GM19324 (cell line): ENCODE data around the gene RAD23B.

ENCODE experiments used
- ATAC-seq: cut with Tn5 transposase; IDR thresholded peaks from one replicate; pipeline ENCODE4 v1.9.1; 2021; ENCODE audit warnings: mild to moderate bottlenecking, moderate library complexity; ENCODE audit not compliant: unreplicated experiment, low FRiP score

RAD23B gene

DNA sequence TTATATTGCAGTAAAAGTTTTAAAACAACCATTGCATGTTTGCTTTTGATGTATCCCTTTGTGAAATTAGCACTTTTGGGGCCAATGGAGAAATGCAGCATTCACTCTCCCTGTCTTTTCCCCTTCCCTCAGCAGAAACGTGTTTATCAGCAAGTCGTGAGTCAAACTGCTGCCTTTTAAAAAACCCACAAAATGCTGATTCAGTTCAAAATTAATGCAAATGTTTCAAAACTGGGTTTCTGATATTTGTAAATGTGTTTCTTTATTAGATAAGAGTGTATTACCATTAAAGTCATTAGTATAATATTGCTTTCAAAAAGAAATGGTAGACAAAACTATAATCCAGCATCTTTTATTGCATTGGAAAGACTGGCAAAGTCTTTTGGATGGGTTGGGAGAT, 47.3 kb downstream of the RAD23B start:
- ATAC-seq = no peak

DNA sequence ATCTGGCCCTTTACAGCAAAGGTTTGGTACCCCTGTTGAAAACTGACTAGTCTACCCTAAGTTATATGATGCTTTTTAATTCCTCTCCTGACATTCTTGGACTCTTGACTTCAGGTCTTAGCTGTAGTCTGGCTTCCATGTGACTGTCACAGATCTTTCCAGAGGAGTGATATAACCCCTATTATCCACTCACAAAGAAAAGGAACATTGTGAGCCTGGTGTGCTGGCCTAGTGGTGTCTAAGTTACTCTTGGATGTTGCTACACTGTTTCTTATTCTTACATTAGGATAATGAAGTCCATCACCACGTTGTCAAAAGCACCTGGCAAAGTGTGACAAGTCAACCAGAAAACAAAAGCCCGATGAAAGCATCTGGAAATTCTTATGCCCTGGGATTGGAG, 49.8 kb downstream of the RAD23B start:
- no peak for ATAC-seq

DNA sequence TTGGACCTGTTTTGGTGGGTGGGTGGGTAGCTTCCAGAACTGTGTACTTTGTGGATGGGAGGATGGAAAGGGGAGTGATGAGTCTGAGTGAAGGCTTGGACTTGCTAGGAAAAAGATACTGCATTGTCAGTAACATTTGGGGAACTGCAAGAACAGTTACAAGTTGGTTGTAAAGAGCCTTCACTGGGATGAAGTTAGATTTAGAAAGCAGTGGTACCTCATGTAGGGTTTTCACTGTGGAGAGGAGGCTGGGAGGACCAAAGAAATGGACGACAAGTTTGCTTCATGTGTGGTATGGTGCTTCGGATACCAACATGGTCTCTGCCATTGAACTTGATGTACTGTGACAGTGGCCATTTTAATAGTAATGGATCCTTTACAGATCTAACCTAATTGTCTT, 50.3 kb downstream of the RAD23B start:
- no peak for ATAC-seq

DNA sequence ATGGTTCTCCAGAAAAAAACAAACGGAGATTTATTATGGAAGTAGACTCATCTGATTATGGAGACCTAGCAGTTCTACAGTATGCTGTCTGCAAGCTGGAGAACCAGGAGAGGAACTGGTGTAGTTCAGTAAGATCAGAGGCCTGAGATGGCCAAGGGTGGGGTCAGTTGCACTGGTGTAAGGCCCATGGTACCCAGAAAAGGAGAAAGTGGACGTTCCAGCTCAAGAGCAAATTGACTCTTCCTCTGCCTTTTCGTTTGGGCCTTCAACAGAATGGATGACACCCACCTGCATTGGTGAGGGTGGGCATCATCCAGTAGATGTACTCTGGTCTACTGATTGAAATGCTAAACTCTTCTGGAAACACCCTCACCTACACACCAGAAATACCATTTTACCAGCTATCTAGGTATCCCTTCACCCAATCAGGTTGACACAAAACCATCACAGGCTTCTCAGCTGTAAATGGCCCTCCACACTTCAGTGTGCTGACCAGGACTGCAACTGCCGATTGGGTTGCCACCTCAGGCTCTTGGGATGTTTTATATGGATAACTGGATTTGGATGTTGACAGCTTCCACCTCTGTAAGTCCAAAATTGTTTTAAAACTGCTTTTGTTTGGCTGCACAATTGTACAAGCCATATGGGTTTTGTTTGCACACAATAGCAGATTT, 51.2 kb downstream of the RAD23B start:
- no peak for ATAC-seq

DNA sequence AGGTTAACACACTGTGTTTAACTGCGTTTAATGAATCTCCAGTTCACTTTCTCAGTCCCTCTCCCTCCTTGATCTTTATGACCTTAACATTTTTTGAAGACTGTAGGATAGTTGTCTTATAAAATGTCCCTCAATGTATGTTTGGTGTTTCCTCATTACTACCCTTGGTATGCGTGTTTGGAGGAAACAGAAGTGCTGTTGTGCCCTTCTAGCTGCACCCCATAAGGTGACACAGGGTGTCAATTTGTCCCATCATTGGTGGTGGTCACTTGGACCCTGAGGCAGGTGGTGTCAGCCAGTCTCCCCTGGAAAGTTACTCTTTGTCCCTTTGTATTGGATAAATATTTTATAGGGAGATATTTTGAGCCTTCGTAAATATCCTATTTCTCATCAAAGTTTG, 52.3 kb downstream of the RAD23B start:
- ATAC-seq = no peak

DNA sequence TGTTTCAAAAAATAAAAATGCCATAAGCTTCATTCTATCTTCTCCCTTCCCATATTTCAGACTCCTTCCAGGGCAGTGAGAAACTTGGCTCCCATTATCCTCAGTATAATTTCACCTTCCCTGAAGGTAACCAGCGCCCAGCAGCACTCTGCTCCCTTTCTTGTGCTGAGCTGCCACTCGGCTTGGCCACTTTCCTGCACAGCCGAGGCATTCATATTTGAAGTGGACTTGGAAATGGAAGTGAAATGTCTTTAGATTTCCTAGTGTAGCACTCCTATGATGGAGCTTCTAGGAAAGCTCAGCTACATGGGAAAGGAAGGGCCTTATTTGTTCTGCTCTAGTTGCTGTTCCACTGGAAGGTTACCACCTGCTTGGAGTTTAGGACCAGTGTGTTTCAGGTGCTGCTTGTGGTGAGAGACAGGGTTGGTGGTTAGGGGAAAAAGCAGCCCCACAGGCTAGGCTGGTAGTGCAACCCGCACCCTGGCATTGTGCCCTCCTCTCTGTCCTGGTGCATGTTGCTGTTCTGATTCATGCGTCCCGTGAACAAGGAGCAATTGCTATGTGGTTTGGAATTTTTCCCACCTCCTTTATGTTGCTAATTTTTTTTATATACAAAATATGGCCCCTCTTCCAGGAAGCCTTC, 53.8 kb downstream of the RAD23B start:
- ATAC-seq = no peak

DNA sequence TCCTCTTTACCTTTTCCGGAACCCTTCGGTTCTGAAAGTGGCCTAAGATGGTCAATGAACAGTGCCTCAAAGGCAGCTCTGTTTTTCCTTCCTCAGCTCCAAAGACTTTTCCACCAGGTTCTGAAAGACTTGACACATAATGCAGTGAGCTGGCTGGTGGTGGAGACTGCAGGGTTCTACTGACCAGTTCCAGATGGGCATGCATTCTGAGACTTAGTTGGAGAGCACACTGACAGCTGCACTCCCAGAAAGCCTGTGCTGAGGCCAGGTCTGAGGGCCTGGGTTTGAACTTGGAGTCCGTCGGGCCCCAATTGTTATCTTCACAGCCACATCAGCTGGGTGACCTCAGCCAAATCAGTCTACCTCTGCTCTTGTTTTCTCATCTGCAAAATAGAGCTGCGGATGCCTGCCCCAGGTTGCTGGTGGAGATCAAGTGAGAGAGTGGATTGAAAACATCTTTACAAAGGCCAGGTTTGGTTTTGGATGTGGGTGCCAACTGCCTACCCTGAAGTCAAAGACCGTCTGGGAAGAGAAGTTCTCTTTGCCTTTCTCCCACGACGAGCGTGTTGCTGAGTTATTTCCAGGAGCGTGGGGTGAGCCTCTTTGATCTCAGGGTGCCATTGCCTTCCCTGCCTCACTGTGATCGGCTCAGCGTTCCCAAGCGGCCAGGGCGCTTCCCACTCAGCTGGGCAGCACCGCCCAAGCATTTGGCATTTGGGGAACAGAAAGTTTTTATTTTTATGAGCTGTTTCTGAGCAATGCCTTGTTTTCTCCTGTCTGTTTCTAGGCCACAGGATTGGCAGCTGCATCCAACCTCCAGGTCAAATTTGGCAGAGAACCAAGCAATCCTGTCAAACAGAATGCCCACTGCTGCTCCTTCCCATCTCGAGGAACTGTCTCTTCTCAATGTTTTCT, 54.9 kb downstream of the RAD23B start:
- no peak for ATAC-seq

DNA sequence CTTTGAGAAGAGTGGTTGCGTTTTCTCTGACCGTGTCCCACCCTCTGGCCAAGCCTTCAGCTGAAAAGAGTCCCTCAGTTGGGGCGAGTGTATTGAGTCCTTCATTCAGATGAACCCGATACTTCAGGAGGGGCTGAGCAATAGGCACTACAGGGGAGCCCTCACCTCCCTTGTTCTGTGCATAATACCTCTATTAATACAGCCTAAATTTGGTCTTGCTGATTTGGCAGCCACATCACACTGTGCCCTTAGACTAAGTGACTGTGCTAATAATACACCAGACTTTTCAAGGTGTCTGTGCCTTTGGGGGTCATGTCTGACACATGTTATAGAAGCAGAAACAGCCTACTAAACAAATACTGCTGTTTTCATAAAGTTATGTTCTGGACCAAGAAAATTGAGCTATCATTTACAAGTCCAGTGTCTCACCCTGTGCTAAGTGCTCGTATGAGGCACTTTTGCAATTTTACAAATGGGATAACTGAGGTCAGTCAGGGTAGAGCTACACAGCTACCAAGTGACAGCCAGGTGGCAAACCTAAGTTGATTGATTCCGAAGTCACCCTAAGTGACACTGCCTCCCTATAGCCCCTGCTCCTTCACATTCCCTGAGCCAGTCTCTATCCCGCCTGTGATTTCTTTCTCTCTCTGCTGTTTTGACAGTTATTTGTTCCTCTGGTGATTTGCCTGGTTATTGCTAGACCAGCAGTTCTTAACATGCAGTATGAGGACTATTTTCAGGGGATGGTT, 56.0 kb downstream of the RAD23B start:
- ATAC-seq = no peak

DNA sequence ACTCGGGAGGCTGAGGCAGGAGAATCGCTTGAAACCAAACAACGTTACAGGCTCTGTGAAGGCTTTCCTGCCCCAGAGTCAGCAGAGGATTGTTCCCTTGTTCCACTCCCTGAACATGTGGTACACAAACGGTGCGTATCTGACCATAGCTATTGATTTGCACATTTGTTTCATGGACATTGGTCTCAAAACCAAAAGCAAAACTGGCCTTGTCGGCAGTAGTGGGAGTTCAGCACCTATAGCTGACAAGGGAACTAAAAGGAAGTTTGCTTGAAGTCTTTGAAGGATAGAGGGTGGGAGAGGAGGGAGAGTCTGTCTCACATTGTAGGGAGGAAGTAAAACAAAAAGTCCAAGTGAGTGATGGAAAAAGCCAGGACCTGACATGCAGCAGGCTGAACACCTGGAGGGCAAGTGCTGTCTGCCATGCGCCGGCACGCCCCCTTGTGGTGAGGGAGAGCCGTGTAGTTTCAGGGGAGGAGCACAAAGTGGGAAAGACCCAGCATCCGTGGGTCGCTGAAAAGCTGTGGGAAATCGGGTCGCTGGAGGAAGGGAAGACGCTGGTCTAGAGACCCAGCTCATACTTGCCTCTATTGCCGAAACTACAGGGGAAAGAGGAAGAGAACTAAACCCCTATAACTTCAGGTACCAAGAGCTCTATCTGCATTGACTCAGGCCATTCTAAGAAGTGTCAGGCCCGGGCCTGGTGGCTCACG, 58.0 kb downstream of the RAD23B start:
- peak; percentile 79 for ATAC-seq

DNA sequence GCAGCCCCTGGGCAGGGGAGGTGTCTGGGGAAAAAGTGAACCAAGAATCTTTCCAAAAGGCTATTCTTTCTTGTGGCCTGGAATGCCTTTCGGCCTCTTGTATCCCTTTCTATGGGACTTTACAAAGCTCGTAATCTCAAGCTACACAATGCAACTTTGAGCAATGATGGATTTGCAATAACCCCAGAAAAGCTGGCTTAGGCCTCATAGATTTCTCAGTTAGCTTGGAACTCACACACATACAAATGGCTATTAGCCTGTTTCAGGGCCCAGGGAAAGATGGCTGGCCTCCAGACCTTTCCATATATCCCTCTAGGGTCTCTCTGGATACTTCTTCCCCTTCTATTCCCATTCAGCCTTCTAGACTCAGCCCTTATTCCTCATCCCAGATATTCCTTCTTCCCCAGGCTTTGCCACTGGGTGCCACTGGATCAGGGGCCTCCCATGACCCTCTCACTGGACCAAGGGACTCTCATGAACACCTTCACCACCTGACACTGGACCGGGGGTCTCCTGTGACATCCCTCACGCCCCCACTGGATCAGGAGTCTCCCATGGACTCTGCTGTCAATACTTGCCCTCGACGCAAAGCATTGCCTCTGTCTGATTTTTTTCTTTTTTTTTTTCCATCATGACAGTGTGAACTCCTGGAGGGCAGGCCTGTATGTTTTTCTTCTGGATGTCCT, 59.5 kb downstream of the RAD23B start:
- ATAC-seq = no peak

DNA sequence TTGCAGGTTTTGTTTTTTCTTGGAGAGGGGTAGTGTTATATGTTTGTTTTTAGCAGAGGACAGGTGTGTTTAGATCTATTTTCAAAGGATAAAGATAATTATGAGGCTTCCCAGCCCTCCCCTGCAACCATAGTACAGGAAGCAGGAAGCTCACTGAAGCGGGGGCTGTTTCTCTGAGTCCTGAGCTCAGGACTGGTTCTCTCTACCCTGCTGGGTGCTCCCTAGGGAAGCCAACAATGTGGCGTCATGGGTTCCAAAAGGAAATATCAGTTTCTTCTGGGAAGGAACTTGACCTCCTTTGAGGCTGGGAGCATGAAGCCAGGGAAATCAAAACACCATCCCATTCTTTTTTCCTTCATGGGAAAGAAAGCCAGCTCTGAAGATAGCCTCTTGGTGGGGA, 62.2 kb downstream of the RAD23B start:
- no peak for ATAC-seq

DNA sequence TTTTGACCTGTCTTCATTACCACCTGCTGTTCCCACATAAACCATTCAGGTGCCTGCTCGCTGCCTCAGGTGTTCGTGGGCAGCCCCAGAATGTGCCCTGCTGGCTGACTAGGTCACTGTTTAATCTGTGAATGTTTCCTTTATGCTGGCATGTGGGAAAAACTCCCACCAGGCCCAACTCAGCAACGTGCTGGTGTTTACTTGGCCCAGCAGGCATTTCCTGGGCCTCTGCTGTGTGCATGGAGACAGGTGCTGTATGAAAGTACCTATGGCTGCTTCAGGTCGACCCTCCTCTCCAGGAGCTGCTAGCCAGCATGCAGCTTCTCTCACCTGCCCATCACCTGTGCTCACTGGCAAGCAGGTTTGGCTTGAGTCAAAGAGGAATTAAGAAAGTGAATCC, 65.8 kb downstream of the RAD23B start:
- ATAC-seq = no peak

DNA sequence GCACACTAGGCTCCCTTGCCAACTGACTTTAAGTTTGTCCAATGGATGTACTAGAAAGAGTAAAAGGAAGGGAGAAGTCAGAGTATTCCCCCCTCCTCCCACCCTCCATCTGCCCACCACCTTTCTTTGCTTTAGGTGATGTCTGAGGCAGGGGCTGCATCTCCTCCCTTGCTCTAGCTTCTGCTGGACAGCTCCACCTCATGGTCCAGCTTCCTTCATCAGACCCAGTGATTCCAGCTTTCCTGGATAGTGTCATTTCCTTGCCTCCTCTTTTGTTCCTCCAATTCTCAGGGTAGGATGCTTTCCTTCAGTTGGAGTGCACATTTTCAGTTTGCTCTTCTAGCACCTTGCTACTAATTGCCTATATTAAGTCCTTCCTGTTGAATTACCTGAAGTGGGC, 67.4 kb downstream of the RAD23B start:
- no peak for ATAC-seq

DNA sequence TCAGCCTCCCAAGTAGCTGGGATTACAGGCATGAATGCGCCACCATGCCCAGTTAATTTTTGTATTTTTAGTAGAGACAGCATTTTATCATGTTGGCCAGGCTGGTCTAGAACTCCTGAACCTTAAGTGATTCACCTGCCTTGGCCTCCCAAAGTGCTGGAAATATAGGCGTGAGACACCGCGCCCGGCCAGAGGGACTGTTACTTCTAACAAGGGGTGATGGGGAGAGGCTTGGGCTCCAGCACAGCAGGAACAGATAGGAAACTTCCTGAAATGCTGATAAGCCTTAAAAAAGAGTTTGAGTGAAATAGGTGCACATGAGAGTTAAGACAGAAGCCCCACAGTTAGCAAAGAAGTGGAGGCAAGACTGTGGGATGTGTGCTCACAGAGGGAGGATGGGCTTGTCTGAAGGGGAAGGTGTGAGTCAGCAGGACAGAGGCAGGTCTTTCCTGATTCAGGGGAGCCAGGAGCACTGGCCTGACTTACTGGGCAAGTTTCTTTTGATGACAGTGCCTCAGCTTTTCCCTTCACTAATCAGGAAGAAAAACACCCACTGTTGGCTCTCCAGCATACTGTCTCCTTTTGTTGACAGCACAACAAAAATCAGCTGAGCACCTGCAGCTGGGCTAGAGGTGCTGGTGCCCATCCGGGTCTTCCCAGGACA, 68.4 kb downstream of the RAD23B start:
- no peak for ATAC-seq

DNA sequence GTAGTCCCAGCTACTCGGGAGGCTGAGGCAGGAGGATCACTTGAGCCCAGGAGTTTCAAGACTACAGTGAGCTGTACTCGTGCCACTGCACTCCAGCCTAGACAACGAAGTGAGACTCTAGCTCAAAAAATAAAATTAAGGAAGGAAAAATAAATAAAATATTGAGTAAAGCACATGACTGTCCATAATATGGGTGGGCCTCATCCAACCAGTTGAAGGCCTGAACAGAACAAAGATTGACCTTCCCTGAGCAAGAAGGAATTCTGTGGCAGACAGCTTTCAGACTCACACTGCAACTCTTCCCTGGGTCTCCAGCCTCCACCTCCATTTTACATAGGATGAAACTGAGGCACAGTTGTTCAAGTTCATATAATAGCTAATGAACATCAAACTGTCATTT, 72.3 kb downstream of the RAD23B start:
- ATAC-seq = no peak

DNA sequence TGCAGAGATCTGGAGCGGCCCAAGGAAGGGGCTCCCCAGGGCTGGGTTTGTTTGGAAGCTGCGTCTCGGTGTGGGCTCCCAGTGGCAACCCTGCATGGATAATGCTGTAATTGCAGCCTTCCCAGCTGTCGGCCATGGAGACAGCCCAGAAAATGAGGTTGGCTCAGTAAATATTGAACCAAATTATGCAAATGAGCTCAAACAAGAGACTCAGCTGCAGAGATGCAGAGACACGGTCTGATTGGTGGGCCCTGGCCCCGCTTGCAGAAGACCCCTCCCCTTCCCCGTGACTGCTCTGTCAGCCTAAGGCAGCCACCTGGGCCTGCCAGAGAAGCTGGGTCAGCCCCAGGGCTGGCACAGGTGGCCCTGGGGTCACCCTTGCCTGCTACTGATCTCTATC, 75.9 kb downstream of the RAD23B start:
- ATAC-seq = no peak

DNA sequence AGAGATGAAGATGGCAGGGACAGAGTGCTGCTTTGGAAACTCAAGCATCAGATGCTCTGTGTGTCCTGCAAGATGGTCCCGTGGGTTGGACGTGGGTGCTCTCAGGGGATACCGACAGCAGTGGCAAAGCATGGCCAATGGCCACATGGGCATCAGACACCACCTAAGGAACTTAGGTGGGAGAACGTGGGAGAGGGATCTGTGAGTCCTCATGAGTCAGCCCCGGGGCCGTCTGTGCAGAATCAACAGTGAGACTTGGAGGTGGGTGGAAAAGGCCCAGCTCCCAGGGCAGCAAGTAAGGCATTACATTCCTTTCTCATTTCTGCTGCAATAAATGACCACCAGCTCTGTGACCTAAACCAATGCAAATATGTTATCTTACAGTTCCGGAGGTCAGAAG, 77.0 kb downstream of the RAD23B start:
- ATAC-seq = no peak

DNA sequence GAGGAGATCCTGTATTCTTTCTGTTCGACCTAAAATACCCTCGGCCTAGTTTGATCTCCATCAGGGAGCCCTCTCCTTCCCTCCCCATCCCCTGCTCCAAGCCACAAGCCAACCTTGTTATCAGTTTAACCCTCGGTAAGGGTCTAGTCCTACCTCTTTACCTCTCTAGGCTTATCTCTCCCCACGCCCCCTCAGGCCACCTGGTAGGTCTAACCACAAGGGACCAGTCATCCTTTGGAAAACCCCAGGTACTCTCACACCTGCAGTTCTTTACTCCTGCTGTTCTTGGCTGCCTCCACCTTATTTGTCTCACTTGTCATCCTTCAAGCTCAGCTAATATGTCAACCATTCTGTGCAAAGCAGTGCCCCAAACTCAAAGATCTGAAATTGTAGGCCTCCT, 78.7 kb downstream of the RAD23B start:
- ATAC-seq = no peak

DNA sequence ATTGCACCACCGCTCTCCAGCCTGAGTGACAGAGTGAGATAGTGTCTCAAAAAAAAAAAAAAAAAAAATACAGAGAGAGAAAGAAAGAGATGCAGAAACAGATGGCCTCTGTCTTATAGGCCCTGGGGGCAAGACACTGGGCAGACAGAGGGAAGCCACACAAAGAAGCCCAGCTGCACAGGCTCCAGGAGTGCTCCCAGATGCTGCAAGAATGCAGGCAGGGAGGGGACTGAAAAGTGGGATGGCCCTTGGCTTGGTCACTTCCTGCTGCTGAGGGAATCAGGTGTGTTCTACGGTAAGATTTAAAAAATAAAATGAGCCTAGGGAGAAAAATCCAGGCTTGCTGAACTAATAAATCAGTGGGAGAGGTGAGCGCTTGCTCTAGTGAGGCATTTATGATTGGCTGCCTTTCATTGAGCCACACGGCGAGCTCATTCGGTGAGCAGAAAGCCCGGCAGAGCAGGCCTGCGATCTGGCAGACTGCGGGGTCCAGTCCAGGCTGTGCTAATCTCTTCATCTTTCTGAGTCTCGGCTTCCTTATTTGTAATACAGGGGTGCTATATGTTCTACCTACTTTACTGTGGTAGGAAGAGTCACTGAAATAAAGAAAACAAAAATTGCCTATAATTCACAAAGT, 80.6 kb downstream of the RAD23B start:
- no peak for ATAC-seq
